ENCODE measurements around the gene SART1. TPM values are rescaled to one million over a fixed set of nuclear protein-coding genes. Genes with fewer than 3 reads are reported as not detected.

The SART1 gene
- total and polyA plus RNA-seq, 4 donors, result 13.6 to 24.3 (median 15.1) TPM

DNA sequence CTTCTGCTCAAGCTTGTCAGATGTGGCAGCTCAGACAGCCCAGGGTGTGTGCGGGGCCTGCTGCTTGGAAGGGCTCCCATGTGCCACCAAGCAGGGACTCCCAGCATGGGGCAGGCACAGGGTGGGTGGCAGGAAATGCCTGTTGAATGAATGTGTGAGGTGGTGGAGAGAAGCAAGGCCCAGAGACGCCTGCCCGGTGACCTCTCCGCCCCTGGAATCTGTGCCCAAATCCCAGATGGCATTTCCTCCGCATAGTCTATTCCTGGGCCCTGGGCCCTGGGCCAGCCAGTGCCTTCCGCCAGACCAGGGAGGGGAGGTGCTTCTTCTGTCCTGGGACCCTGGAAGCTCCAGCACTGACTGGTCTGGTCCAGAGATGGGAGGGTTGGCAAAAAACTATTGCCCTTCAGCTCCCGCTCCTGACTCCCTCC lies 53.9 kb downstream of the SART1 start:
- Histone ChIP-seq H3K9me3 (ENCODE audit: control insufficient read depth in 4 of 4, low read length in 3 of 4) (no peaks in the 10 kb centered on the region), H3K27ac (ENCODE audit: low read depth in 1 of 2, low read length in 2 of 2) (no peak overlapping the region), H3K9ac (ENCODE audit: low read depth in 1 of 2, low read length in 2 of 2) (no peak overlapping the region), H3K4me3 (ENCODE audit: low read depth in 1 of 3, low read length in 3 of 3) (no peak overlapping the region), H3K27me3 (ENCODE audit: control insufficient read depth in 4 of 4, insufficient read depth in 4 of 4, low read length in 3 of 4) (peaks cover 0 to 14% (median 0%) of the 10 kb centered on the region in 4 donors), H3K4me1 (ENCODE audit: control insufficient read depth in 4 of 4, insufficient read depth in 4 of 4, low read length in 3 of 4) (peaks cover 0 to 4% (median 1%) of the 10 kb centered on the region in 4 donors), H3K36me3 (ENCODE audit: control insufficient read depth in 4 of 4, insufficient read depth in 3 of 4, low read depth in 1 of 4, low read length in 3 of 4) (no peaks in the 10 kb centered on the region)
- 81% methylated on average over 7 of the region's 7 CpGs for WGBS
- DNase-seq (ENCODE audit: low spot score), result no peak
- TF ChIP-seq, protein P1, sequence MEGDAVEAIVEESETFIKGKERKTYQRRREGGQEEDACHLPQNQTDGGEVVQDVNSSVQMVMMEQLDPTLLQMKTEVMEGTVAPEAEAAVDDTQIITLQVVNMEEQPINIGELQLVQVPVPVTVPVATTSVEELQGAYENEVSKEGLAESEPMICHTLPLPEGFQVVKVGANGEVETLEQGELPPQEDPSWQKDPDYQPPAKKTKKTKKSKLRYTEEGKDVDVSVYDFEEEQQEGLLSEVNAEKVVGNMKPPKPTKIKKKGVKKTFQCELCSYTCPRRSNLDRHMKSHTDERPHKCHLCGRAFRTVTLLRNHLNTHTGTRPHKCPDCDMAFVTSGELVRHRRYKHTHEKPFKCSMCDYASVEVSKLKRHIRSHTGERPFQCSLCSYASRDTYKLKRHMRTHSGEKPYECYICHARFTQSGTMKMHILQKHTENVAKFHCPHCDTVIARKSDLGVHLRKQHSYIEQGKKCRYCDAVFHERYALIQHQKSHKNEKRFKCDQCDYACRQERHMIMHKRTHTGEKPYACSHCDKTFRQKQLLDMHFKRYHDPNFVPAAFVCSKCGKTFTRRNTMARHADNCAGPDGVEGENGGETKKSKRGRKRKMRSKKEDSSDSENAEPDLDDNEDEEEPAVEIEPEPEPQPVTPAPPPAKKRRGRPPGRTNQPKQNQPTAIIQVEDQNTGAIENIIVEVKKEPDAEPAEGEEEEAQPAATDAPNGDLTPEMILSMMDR (IDR thresholded peaks at IDR 0.05; ENCODE audit: low read depth, low read length, missing input control), result no peak
- TF ChIP-seq JUND (IDR thresholded peaks at IDR 0.05) (no peak), TAF1 (conservative IDR thresholded peaks at IDR 0.05) (no peak), RXRA (IDR thresholded peaks at IDR 0.05) (no peak), ZBTB33 (IDR thresholded peaks at IDR 0.05) (no peak), HNF4G (IDR thresholded peaks at IDR 0.05) (no peak), GABPA (IDR thresholded peaks at IDR 0.05 in 1 of 2, conservative IDR thresholded peaks at IDR 0.05 in 1 of 2) (no peak), HNF4A (conservative IDR thresholded peaks at IDR 0.05) (no peak), SP1 (IDR thresholded peaks at IDR 0.05) (no peak), FOXA2 (IDR thresholded peaks at IDR 0.05) (no peak), RAD21 (IDR thresholded peaks at IDR 0.05) (no peak), FOXA1 (IDR thresholded peaks at IDR 0.05) (no peak), EGR1 (IDR thresholded peaks at IDR 0.05; ENCODE audit: low read depth in 2 of 2) (no peak)
- TF ChIP-seq, protein P2, sequence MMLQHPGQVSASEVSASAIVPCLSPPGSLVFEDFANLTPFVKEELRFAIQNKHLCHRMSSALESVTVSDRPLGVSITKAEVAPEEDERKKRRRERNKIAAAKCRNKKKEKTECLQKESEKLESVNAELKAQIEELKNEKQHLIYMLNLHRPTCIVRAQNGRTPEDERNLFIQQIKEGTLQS (IDR thresholded peaks at IDR 0.05), result no peak
- TF ChIP-seq, protein P3, sequence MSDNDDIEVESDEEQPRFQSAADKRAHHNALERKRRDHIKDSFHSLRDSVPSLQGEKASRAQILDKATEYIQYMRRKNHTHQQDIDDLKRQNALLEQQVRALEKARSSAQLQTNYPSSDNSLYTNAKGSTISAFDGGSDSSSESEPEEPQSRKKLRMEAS (IDR thresholded peaks at IDR 0.05), result no peak
- TF ChIP-seq, protein P4, sequence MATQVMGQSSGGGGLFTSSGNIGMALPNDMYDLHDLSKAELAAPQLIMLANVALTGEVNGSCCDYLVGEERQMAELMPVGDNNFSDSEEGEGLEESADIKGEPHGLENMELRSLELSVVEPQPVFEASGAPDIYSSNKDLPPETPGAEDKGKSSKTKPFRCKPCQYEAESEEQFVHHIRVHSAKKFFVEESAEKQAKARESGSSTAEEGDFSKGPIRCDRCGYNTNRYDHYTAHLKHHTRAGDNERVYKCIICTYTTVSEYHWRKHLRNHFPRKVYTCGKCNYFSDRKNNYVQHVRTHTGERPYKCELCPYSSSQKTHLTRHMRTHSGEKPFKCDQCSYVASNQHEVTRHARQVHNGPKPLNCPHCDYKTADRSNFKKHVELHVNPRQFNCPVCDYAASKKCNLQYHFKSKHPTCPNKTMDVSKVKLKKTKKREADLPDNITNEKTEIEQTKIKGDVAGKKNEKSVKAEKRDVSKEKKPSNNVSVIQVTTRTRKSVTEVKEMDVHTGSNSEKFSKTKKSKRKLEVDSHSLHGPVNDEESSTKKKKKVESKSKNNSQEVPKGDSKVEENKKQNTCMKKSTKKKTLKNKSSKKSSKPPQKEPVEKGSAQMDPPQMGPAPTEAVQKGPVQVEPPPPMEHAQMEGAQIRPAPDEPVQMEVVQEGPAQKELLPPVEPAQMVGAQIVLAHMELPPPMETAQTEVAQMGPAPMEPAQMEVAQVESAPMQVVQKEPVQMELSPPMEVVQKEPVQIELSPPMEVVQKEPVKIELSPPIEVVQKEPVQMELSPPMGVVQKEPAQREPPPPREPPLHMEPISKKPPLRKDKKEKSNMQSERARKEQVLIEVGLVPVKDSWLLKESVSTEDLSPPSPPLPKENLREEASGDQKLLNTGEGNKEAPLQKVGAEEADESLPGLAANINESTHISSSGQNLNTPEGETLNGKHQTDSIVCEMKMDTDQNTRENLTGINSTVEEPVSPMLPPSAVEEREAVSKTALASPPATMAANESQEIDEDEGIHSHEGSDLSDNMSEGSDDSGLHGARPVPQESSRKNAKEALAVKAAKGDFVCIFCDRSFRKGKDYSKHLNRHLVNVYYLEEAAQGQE (IDR thresholded peaks at IDR 0.05), result no peak
